Bronchial epithelial cell (primary cell): ENCODE data around the gene KRT6B. TPM values are rescaled to one million over a fixed set of nuclear protein-coding genes. Genes with fewer than 3 reads are reported as not detected.
"Not testable (repeated sequence)": the region's sequence is repeated elsewhere in the genome, so short reads cannot be mapped to it uniquely, and the experiment has no call there.

Experiments
- DNase-seq: peaks from one replicate; pipeline ENCODE4 v3.0.0-alpha.2; 2010; ENCODE audit warnings: low read depth
- FAIRE-seq: peaks from 2 replicates; lab custom pipeline; 2011; peaks lifted over from hg19 to GRCh38; lab: Jason Lieb, UNC
- H3K27me3 ChIP-seq: 2 replicates; pipeline ENCODE4 v1.5.1; 2011; ENCODE audit warnings: low read length; ENCODE audit not compliant: control insufficient read depth, insufficient read depth
- H3K36me3 ChIP-seq: 2 replicates; pipeline ENCODE4 v1.5.1; 2011; ENCODE audit warnings: low read length; ENCODE audit not compliant: control insufficient read depth, insufficient read depth
- H3K4me3 ChIP-seq: 2 replicates; pipeline ENCODE4 v1.5.1; 2011; ENCODE audit warnings: mild to moderate bottlenecking, low read depth, low read length, control low read depth
- total RNA-seq: library from RNA; depleted of rRNA; stranded (reverse); fragments of >200 nt; gene quantifications from 2 replicates; pipeline ENCODE4 v1.2.1, GENCODE V29; 2014
- TF ChIP-seq, protein P1 (sequence below): IDR thresholded peaks from 2 replicates; pipeline ENCODE4 v1.5.1; 2011; ENCODE audit warnings: mild to moderate bottlenecking, moderate library complexity, low read length, control low read depth, inconsistent platforms; ENCODE audit not compliant: insufficient read depth, severe bottlenecking

Gene KRT6B
- total RNA-seq, 1 donor from 2014 or later: 287 TPM

DNA sequence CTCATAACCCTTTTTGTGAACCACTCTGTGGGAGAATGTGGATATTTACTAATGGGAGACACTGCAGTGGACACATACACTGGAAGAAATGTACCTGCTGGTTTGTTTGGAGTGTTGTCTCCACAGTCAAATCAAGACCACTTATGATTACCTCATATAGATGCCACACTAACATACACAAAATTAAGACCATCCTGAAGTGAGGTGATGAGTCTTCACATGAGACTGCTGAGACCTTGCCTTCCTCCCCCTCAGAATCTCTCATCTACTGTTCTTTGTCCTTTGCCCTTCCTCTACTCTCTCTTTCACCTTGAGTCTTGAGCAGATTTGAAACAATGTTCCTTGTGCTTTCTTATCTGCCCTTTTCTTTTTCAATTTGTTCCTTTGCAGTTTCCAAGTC lies 36.8 kb upstream of the KRT6B start:
- TF ChIP-seq, protein P1, sequence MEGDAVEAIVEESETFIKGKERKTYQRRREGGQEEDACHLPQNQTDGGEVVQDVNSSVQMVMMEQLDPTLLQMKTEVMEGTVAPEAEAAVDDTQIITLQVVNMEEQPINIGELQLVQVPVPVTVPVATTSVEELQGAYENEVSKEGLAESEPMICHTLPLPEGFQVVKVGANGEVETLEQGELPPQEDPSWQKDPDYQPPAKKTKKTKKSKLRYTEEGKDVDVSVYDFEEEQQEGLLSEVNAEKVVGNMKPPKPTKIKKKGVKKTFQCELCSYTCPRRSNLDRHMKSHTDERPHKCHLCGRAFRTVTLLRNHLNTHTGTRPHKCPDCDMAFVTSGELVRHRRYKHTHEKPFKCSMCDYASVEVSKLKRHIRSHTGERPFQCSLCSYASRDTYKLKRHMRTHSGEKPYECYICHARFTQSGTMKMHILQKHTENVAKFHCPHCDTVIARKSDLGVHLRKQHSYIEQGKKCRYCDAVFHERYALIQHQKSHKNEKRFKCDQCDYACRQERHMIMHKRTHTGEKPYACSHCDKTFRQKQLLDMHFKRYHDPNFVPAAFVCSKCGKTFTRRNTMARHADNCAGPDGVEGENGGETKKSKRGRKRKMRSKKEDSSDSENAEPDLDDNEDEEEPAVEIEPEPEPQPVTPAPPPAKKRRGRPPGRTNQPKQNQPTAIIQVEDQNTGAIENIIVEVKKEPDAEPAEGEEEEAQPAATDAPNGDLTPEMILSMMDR: no peak
- H3K27me3 ChIP-seq: no peaks in the 10 kb centered on the region
- peaks cover 19% of the 10 kb centered on the region for H3K36me3 ChIP-seq
- no peak overlapping the region for H3K4me3 ChIP-seq
- DNase-seq (peak; percentile 61), FAIRE-seq (no peak)

DNA sequence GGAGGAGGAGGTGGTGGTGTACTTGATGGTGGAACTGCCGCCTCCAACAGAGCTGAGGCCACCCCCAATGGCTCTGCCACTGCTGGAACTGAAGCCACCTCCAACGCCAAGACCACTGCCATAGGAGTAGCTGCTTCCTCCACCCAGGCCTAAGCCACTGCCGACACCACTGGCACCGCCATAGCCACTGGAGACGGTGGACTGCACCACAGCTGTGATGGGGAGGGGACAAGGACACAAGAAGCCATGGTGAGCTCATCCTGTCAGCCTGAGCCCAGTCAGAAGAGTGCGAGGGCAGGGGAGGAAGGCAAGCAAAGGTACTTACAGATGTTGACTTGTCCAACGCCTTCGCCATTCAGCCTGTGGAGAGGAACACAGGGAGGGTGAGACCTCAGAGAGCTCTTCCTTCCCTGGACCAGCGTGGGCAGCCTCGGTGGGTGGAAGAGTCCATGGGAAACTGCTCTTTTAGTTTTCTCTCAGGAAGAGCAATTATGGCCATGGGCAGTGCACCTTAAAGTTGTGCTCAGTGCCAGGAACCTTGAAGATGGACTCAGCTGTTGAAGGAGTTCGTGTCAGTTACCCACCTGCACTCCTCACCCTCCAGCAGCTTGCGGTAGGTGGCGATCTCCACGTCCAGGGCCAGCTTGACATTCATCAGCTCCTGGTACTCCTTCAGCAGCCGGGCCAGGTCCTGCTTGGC lies 35.9 kb upstream of the KRT6B start:
- not testable (repeated sequence) for H3K27me3 ChIP-seq, H3K4me3 ChIP-seq
- peak; percentile 96 for FAIRE-seq
- peaks cover 19% of the 10 kb centered on the region for H3K36me3 ChIP-seq
- peak; percentile 55 for DNase-seq

- H3K27me3 ChIP-seq: no peaks in the 10 kb centered on the region
- FAIRE-seq: no peak
- TF ChIP-seq, protein P1: no peak
- H3K4me3 ChIP-seq: no peak overlapping the region
- peak; percentile 72 for DNase-seq
- H3K36me3 ChIP-seq: peaks cover 16% of the 10 kb centered on the region
These were observed 35.3 kb upstream of the KRT6B start for GRCh38 chr12:52487211-52487610.

GRCh38 chr12:52486166-52487105 lies 34.5 kb upstream of the KRT6B start:
- FAIRE-seq (peak; percentile 64), DNase-seq (peak; percentile 84)
- H3K27me3 ChIP-seq: no peaks in the 10 kb centered on the region
- TF ChIP-seq, protein P1: no peak
- H3K36me3 ChIP-seq: peaks cover 12% of the 10 kb centered on the region
- no peak overlapping the region for H3K4me3 ChIP-seq

- FAIRE-seq: peak; percentile 43
- Histone ChIP-seq H3K27me3 (no peaks in the 10 kb centered on the region), H3K36me3 (no peaks in the 10 kb centered on the region), H3K4me3 (no peak overlapping the region)
- no peak for DNase-seq
- TF ChIP-seq, protein P1: no peak
These were observed 28.1 kb upstream of the KRT6B start for GRCh38 chr12:52480073-52480472.

DNA sequence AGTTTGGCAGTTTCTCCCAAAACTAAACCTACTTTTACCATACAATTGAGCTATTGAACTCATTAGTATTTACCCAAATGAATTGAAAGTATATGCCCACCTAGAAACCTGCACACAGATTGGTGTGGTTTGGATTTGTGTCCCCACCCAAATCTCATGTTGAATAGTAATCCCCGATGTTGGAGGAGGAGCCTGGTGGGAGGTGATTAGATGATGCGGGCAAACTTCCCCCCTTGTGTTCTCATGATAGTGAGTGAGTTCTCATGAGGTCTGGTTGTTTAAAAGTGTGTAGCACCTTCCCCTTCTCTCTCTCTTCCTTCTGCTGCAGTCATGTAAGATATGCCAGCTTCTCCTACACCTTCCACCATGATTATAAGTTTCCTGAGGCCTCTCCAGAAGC lies 25.7 kb upstream of the KRT6B start:
- Histone ChIP-seq H3K27me3 (no peaks in the 10 kb centered on the region), H3K4me3 (no peak overlapping the region), H3K36me3 (no peaks in the 10 kb centered on the region)
- no peak for FAIRE-seq
- TF ChIP-seq, protein P1: no peak
- DNase-seq: no peak
